DMS79 (cell line): ENCODE measurements around the gene JPH3.
"Not testable (repeated sequence)": the region's sequence is repeated elsewhere in the genome, so short reads cannot be mapped to it uniquely, and the experiment has no call there.

Experiments
- DNase-seq: peaks from one replicate; lab custom pipeline; 2025; lab: John Stamatoyannopoulos, UW

The JPH3 gene

GRCh38 chr16:87681051-87681602 lies 78.8 kb downstream of the JPH3 start:
- not testable (repeated sequence) for DNase-seq

- DNase-seq = no peak
Observed at GRCh38 chr16:87681981-87682570, 79.8 kb downstream of the JPH3 start.

- no peak for DNase-seq
Observed at GRCh38 chr16:87682852-87683399, 80.6 kb downstream of the JPH3 start.

GRCh38 chr16:87684106-87684677 lies 81.9 kb downstream of the JPH3 start:
- DNase-seq = no peak

- no peak for DNase-seq
Observed at GRCh38 chr16:87684711-87685404, 82.5 kb downstream of the JPH3 start.

- no peak for DNase-seq
Observed at GRCh38 chr16:87685405-87685755, 83.1 kb downstream of the JPH3 start.

GRCh38 chr16:87685766-87686165 lies 83.5 kb downstream of the JPH3 start:
- no peak for DNase-seq

- no peak for DNase-seq
Observed at GRCh38 chr16:87686697-87687096, 84.4 kb downstream of the JPH3 start.

- no peak for DNase-seq
Observed at GRCh38 chr16:87687126-87687910, 85.0 kb downstream of the JPH3 start.

- DNase-seq = no peak
Observed at GRCh38 chr16:87687998-87688529, 85.8 kb downstream of the JPH3 start.

- DNase-seq = no peak
Observed at GRCh38 chr16:87688876-87689815, 86.8 kb downstream of the JPH3 start.

- DNase-seq = no peak
Observed at GRCh38 chr16:87689956-87690465, 87.7 kb downstream of the JPH3 start.

- DNase-seq = no peak
Observed at GRCh38 chr16:87690911-87691685, 88.8 kb downstream of the JPH3 start.

GRCh38 chr16:87691686-87692079 lies 89.4 kb downstream of the JPH3 start:
- DNase-seq = no peak

GRCh38 chr16:87692176-87692575 lies 89.9 kb downstream of the JPH3 start:
- DNase-seq = no peak

GRCh38 chr16:87692756-87693155 lies 90.4 kb downstream of the JPH3 start:
- DNase-seq = no peak

GRCh38 chr16:87693827-87694226 lies 91.5 kb downstream of the JPH3 start:
- DNase-seq = no peak

- no peak for DNase-seq
Observed at GRCh38 chr16:87694441-87695125, 92.3 kb downstream of the JPH3 start.

GRCh38 chr16:87695534-87695933 lies 93.2 kb downstream of the JPH3 start:
- DNase-seq = no peak
